ENCODE data around the gene PLEKHA7.
A peak's percentile ranks its signal among the peaks of the same experiment; 100 is the strongest.
"Not testable (repeated sequence)": the region's sequence is repeated elsewhere in the genome, so short reads cannot be mapped to it uniquely, and the experiment has no call there.

The PLEKHA7 gene

GRCh38 chr11:17014321-17014832, at the start of gene PLEKHA7:
Gene PLEKHA7 (minus strand): TSS chr11:17014414. CDS start chr11:17014401, 13 bp downstream.
- DNase-seq: no peak

- DNase-seq: peak; percentile 52 to 67
Measured at GRCh38 chr11:17063171-17064002, 49.2 kb upstream of the PLEKHA7 start.

GRCh38 chr11:17051146-17051545, 36.9 kb upstream of the PLEKHA7 start:
- not testable (repeated sequence) for DNase-seq

GRCh38 chr11:17048491-17048890, 34.3 kb upstream of the PLEKHA7 start:
- not testable (repeated sequence) for DNase-seq

- DNase-seq: no peak
Measured at GRCh38 chr11:17046690-17047089, 32.5 kb upstream of the PLEKHA7 start.

GRCh38 chr11:17036666-17037658, 22.7 kb upstream of the PLEKHA7 start:
- no peak for DNase-seq

DNA sequence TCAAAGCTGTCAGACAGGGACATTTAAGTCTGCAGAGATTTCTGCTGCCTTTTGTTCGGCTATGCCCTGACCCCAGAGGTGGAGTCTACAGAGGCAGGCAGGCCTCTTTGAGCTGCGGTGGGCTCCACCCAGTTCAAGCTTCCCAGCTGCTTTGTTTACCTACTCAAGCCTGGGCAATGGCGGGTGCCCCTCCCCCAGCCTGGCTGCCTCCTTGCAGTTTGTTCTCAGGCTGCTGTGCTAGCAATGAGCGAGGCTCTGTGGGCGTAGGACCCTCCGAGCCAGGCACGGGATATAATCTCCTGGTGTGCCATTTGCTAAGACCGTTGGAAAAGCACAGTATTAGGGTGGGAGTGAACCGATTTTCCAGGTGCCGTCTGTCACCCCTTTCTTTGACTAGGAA, 19.8 kb upstream of the PLEKHA7 start:
- not testable (repeated sequence) for DNase-seq

DNA sequence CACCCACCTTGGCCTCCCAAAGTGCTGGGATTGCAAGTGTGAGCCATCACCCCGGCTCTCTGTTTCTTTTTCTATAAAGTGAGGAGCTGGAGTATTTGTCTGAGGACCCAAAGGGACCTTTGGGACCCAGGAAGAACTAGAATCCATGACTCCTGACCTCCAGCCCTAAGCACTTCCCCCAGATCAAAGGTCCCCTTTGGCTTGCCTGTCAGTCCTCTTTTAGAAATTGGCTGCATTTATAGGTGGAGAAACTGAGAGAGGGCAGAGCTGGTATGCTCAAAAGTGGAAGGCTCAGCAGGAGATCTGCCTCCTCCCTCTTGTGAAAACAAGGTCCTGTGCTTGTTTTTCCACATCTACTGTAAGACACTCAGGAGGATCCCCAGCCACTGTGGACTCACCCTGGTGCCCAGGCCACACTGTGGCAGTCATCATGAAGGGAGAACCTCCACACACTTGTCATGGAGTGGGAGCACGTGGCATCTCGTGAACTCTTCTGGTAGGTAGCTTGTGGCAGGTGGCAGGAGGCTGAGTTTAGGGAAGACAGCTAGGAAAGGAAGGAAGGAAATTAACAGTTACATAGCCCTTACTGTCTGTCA, 12.4 kb upstream of the PLEKHA7 start:
- no peak for DNase-seq

DNA sequence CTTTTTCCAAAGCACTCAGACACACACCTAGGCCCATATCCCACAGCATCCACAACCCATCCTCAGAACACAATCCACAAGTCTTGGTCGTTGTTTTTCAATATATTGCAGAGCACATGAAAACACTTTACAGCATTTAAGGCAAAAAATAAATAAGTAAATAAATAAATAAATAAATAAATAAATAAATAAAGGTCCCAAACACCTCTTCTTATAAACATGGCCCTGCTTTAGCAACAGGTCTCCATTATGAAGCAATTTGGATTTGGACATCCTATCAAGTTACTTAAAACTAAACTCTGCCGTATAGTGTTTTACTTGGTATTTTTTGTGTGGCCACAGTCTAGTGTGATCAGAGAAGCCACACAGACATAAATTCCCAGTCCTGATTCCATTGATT, 10.7 kb upstream of the PLEKHA7 start:
- DNase-seq: no peak

DNA sequence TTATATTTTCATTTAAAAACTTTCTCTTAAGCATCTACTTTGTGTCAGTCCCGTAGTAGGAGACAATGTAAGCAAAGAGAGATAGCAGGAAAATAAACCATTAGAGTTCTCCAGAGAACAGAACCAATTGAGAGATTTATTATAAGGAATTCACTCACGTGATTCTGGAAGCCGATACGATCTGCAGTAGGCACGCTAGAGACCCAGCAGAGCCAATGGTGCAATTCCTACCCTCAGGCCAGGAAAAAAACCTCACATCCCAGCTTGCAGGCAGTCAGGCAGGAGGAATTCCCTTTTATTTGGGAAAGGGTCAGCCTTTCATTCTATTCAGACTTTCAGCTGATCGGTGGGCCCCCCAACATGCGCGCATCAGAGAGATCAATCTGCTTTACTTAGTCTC, 7.3 kb upstream of the PLEKHA7 start:
- DNase-seq: no peak

DNA sequence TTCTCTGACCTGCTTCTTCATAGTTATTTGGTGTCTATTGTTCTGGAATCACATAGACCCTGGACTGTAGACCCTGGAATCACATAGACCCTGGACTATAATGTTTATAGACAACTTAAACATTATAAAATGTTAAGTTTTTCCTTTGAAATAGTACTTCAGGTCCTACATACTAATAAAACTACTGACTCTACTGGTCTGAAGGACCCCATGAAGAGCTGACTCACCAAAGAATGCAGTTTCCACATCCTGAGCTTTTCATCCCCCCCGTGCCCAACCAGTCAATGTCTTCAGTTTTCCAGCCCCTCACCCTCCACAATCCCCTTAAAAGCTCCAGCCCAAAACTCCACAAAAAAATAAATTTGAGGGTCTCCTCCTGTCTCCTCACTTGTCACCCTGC, 6.6 kb upstream of the PLEKHA7 start:
- no peak for DNase-seq

- DNase-seq: no peak
Measured at GRCh38 chr11:17019232-17019631, 5.0 kb upstream of the PLEKHA7 start.

- DNase-seq: no peak
Measured at GRCh38 chr11:17015627-17016126, 1.5 kb upstream of the PLEKHA7 start.

- peak; percentile 26 to 43 for DNase-seq
Measured at GRCh38 chr11:17014833-17015626, 816 bp upstream of the PLEKHA7 start.

GRCh38 chr11:17013548-17014320, 480 bp downstream of the PLEKHA7 start:
- DNase-seq: no peak

DNA sequence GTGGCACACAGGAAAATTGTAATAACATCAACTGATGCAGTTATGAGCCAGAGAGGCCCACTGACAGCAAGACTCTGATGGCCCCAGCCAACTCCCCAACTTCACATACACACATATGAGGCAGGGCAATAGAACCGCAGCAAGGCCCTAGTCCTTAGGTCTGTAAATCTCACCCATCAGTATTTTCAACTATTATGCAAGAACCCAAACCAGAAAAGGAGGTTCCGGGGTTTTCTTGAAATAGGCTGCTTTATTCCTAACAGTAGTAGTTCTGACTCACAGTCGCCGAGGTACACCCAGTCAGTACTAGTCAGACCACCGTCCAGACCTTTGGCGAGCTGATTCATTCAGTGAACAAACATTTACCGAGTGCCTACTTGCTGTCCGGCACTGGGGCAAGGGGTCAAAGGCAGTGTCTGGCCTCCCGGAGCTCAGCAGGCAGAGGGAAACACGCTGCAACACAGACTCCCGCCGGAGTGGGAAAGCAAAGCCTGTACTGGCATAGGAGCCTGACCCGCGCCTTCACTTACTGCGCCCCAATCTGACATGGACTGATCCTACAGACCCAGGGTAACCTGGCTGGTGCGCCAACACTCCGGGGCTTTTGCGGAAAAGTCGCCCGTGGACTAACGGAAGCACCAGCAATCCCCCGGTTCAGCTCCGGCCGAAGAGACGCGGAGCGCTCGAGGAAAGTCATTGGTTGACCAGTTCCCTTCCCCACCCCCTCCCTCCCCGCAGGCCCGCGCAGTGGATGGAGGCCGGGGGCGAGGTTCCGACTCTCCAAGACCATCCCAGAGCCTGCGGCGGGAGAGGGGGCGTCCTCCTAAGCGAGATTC, 1.3 kb downstream of the PLEKHA7 start:
- DNase-seq: no peak

DNA sequence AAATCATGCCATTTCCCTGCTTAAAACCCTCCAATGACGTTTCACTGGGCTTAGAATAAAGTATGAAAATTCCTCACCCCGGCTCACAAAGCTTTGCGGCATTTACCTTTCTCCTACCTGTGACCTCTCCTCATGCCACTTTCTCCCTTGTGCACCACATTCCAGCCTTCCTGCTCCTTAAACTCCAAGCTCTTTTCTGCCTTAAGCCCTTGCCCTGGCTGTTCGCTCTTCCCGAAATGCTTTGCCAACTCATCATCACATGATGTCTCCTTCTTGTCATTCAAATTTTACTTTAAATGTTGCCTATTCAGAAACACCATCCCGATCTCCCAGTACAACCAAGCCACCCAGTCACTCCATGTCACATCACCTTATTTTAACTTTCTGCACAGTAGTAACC, 2.0 kb downstream of the PLEKHA7 start:
- no peak for DNase-seq

DNA sequence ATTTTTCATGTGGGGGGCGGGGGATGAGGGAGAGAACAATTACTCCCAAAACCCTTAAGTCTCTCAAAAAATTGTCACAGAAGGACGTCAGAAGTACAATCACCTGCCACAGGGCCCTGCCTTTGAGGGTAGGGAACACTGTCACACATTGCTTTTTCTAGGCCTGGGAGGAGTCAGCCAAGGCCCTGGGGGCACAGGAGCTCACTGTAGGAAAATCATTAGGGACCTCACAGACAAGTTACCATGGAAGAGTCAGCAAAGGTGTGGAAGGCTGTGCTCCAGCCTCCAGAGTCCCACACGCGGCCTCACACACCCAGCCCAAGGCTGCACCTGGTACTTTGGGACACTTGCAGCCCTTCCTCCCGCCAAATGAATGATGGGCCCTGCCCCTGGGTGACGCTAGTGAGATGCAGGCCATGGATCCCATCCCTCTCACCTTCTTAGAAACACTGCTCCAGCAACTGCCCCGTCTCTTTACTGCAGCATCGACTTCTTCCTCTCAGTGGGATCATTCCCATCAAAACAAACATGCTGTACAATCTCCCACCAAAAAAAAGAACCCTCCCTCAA, 3.3 kb downstream of the PLEKHA7 start:
- no peak for DNase-seq

- DNase-seq: no peak
Measured at GRCh38 chr11:17008099-17008498, 6.1 kb downstream of the PLEKHA7 start.

GRCh38 chr11:17005646-17006045, 8.6 kb downstream of the PLEKHA7 start:
- DNase-seq: no peak
